A549 treated with ZK216348 at 1 μM for 4 hours (cell line): ENCODE data around the gene TGFB3. TPM values are rescaled to one million over a fixed set of nuclear protein-coding genes. Genes with fewer than 3 reads are reported as not detected.

Experiments
- total RNA-seq: library from RNA; stranded (reverse); fragments of 200-300 nt; extraction: Qiagen RNA extraction; gene quantifications from 5 replicates; pipeline ENCODE4 v1.2.3, GENCODE V29; 2022; ENCODE audit warnings: low read depth

TGFB3 gene
- 0.59 to 1.3 TPM (median 0.80 TPM) in 5 replicates for total RNA-seq

GRCh38 chr14:75981426-75982265 is at the start of gene TGFB3:
TSS of gene TGFB3 (minus strand) at chr14:75981995. CDS start at chr14:75980893, 1,102 bp downstream.

GRCh38 chr14:75985618-75986438 is 4.0 kb upstream of the TGFB3 start, which contains the start of gene IFT43:
TSS of gene IFT43 (plus strand) at chr14:75985763. CDS start at chr14:75985787, 24 bp downstream.

Other genes with a start within 250 kb of the TGFB3 start
- 30.4 to 45.9 TPM (median 38.8 TPM) in 5 replicates for gene IFT43, start 3.8 kb upstream of the TGFB3 start, total RNA-seq
- 13.5 to 27.7 TPM (median 23.3 TPM) in 5 replicates for gene GPATCH2L, start 169.9 kb upstream of the TGFB3 start, total RNA-seq